ENCODE results near the gene EIF4H. TPM values are rescaled to one million over a fixed set of nuclear protein-coding genes. Genes with fewer than 3 reads are reported as not detected.
A peak's percentile ranks its signal among the peaks of the same experiment; 100 is the strongest.

The EIF4H gene
- total RNA-seq, 1 experiment from 2014 or later: 453 TPM

GRCh38 chr7:74185016-74185415, 10.9 kb downstream of the EIF4H start:
- CTCF ChIA-PET: no interaction called here
- H3K4me1 ChIP-seq (ENCODE audit: insufficient read depth, low read length, poor library complexity, severe bottlenecking): peaks cover 43% of the 10 kb centered on the region
- TF ChIP-seq CTCF (conservative IDR thresholded peaks at IDR 0.05; ENCODE audit: low read depth, low read length) (no peak), EZH2 (IDR thresholded peaks at IDR 0.05; ENCODE audit: borderline replicate concordance, low read depth, low read length, poor library complexity, severe bottlenecking) (no peak)

GRCh38 chr7:74185636-74186035, 11.5 kb downstream of the EIF4H start:
- intact Hi-C loops (cut with micrococcal nuclease; ENCODE audit: unreplicated experiment): loop anchor here (5.0 kb wide), 1 partner anchor 118 kb away; no protein-coding TSS in a partner anchor
- no peaks in the 10 kb centered on the region for H3K9me3 ChIP-seq (ENCODE audit: low read depth, low read length, poor library complexity, severe bottlenecking)
- H3K4me3 ChIP-seq (ENCODE audit: low read depth, low read length, poor library complexity, severe bottlenecking): no peak overlapping the region
- peaks cover 43% of the 10 kb centered on the region for H3K4me1 ChIP-seq (ENCODE audit: insufficient read depth, low read length, poor library complexity, severe bottlenecking)
- peak overlapping the region; percentile 22 for H3K27ac ChIP-seq (ENCODE audit: low read depth, low read length, poor library complexity, severe bottlenecking)
- ChIA-PET POLR2A (ENCODE audit: low non-redundant PET) (no interaction called here), CTCF (no interaction called here)
- H3K36me3 ChIP-seq (ENCODE audit: insufficient read depth, low read length, poor library complexity, severe bottlenecking): peaks cover 47% of the 10 kb centered on the region
- DNase-seq (ENCODE audit: low spot score): no peak
- TF ChIP-seq EZH2 (IDR thresholded peaks at IDR 0.05; ENCODE audit: borderline replicate concordance, low read depth, low read length, poor library complexity, severe bottlenecking) (no peak), CTCF (conservative IDR thresholded peaks at IDR 0.05; ENCODE audit: low read depth, low read length) (no peak)
- H3K27me3 ChIP-seq (replicated peaks; ENCODE audit: insufficient read depth, low read depth, low read length, poor library complexity): no peaks in the 10 kb centered on the region
- no TSS peak for BruUV-seq (replicated peaks)

More at GRCh38 chr7:74185016-74185415, 10.9 kb downstream of the EIF4H start:
- Histone ChIP-seq H3K36me3 (ENCODE audit: insufficient read depth, low read length, poor library complexity, severe bottlenecking) (peaks cover 42% of the 10 kb centered on the region), H3K27ac (ENCODE audit: low read depth, low read length, poor library complexity, severe bottlenecking) (no peak overlapping the region), H3K27me3 (replicated peaks; ENCODE audit: insufficient read depth, low read depth, low read length, poor library complexity) (no peaks in the 10 kb centered on the region), H3K9me3 (ENCODE audit: low read depth, low read length, poor library complexity, severe bottlenecking) (no peaks in the 10 kb centered on the region), H3K4me3 (ENCODE audit: low read depth, low read length, poor library complexity, severe bottlenecking) (no peak overlapping the region)
- DNase-seq (ENCODE audit: low spot score): no peak
- no TSS peak for BruUV-seq (replicated peaks)
- intact Hi-C loops (cut with micrococcal nuclease; ENCODE audit: unreplicated experiment): loop anchor here (5.0 kb wide), 1 partner anchor 118 kb away; no protein-coding TSS in a partner anchor
- POLR2A ChIA-PET (ENCODE audit: low non-redundant PET): no interaction called here

- H3K27ac ChIP-seq (ENCODE audit: low read depth, low read length, poor library complexity, severe bottlenecking): peak overlapping the region; percentile 65
- no peaks in the 10 kb centered on the region for H3K9me3 ChIP-seq (ENCODE audit: low read depth, low read length, poor library complexity, severe bottlenecking)
Measured at GRCh38 chr7:74187915-74188675, 13.9 kb downstream of the EIF4H start.

More at GRCh38 chr7:74187915-74188675, 13.9 kb downstream of the EIF4H start:
- Histone ChIP-seq H3K36me3 (ENCODE audit: insufficient read depth, low read length, poor library complexity, severe bottlenecking) (peaks cover 64% of the 10 kb centered on the region), H3K4me3 (ENCODE audit: low read depth, low read length, poor library complexity, severe bottlenecking) (no peak overlapping the region), H3K27me3 (replicated peaks; ENCODE audit: insufficient read depth, low read depth, low read length, poor library complexity) (no peaks in the 10 kb centered on the region), H3K4me1 (ENCODE audit: insufficient read depth, low read length, poor library complexity, severe bottlenecking) (peaks cover 43% of the 10 kb centered on the region)
- no TSS peak for BruUV-seq (replicated peaks)
- intact Hi-C loops (cut with micrococcal nuclease; ENCODE audit: unreplicated experiment): loop anchor here (5.0 kb wide), 1 partner anchor 121 kb away; no protein-coding TSS in a partner anchor
- TF ChIP-seq CTCF (conservative IDR thresholded peaks at IDR 0.05; ENCODE audit: low read depth, low read length) (no peak), EZH2 (IDR thresholded peaks at IDR 0.05; ENCODE audit: borderline replicate concordance, low read depth, low read length, poor library complexity, severe bottlenecking) (no peak)
- peak; percentile 66 for DNase-seq (ENCODE audit: low spot score)
- CTCF ChIA-PET: interaction anchor here (0.5 kb wide), 1 partner anchor 37 kb away, joined by 3 read pairs; no protein-coding TSS in a partner anchor
- POLR2A ChIA-PET (ENCODE audit: low non-redundant PET): no interaction called here

All from A673 (cell line).